ENCODE results near the gene C10orf143.

The C10orf143 gene

DNA sequence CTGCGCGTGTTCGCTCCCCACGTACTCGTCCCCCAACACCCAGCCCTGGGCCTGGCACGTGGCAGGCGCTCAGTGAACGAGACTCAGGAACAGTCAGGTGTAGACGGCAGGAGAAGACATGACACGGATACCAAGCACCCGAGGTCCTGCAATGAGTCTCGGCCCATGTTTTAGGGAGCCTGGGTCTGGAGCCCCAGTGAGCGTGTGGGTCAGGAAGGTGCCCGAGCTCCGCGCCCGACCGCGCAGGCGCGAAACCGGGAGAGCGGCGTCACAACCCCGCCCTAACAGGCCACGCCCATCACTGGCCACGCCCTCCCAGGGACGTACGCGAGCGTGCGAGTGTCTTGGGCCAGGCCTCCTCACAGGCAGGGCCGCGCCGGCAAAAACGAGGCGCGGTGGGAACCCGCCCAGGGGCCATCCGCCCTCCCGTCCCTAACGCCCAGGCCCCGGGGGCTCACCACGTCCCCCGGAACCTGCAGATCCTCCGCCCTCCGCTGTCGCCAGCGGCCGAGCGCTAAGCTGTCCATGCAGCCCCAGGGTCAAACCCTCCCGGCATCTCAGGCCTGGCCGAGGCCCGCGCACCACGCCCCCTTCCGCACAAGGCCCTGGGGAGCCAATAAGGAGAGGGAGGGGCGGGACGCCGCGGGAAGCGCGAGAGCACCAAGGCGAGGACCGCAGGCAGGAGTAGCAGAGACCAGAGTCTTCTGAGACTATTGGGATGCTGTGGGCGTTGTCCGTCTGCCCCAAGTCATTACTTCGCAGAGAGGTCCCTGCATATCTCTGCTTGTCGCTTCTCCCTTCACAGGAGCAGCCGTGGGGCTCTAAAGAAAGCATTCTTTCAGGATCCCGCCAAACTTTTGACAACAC, at the start of gene C10orf143:
TSS of gene C10orf143 (minus strand) at position 585 of the 867 bp plus-strand sequence. CDS start at position 527, 58 bp downstream.
- Histone ChIP-seq H3K4me3 (peak within 1 kb of the TSS; percentile 67 to 74), H3K27me3 (no peaks in the 10 kb centered on the region), H3K27ac (peak within 1 kb of the TSS; percentile 84 to 90), H3K9me3 (no peaks in the 10 kb centered on the region), H3K4me1 (peaks cover 0 to 30% (median 23%) of the 10 kb centered on the region in 4 donors), H3K36me3 (peaks cover 0 to 6% (median 6%) of the 10 kb centered on the region in 3 donors)
- DNase-seq, result peak; percentile 98 to 99
- intact Hi-C loops (cut with DNase I; ENCODE audit: low total_unique reads), result loop anchor here (2.0 kb wide), 1 partner anchor 26 kb away; the partner anchor contains the start of gene GLRX3
- TF ChIP-seq, protein P1, sequence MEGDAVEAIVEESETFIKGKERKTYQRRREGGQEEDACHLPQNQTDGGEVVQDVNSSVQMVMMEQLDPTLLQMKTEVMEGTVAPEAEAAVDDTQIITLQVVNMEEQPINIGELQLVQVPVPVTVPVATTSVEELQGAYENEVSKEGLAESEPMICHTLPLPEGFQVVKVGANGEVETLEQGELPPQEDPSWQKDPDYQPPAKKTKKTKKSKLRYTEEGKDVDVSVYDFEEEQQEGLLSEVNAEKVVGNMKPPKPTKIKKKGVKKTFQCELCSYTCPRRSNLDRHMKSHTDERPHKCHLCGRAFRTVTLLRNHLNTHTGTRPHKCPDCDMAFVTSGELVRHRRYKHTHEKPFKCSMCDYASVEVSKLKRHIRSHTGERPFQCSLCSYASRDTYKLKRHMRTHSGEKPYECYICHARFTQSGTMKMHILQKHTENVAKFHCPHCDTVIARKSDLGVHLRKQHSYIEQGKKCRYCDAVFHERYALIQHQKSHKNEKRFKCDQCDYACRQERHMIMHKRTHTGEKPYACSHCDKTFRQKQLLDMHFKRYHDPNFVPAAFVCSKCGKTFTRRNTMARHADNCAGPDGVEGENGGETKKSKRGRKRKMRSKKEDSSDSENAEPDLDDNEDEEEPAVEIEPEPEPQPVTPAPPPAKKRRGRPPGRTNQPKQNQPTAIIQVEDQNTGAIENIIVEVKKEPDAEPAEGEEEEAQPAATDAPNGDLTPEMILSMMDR (IDR thresholded peaks at IDR 0.05), result no peak

DNA sequence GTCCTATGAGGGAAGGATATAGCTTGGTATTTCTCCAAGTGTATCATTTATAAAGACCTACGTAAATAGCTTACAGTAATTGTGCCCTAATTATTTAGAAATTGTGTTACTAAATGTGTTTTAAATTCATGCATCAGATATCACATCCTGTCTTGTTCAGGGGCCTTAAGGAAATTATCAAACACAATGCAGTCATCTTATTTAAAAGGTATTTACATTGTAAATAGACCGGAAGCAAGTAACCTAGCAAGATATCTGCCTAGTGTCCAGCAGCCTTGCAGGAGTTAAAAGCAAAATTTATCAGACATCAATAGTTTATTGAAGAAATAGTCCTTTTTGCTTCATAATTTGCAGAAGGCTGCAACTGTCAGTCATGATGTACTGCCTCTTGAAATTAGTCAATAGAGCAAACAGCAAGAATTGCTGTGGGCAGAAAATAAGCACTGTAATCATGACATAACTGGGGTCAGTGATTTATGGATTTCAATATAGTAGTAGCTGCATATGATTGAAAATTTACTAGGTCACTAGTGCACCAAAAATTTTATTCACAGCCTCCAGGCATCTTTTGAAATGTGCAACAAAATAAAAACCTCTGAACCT, 48.7 kb upstream of the C10orf143 start:
- Histone ChIP-seq H3K4me1 (no peaks in the 10 kb centered on the region), H3K9me3 (no peaks in the 10 kb centered on the region), H3K4me3 (no peak overlapping the region), H3K36me3 (peaks cover 26 to 43% (median 30%) of the 10 kb centered on the region in 3 donors), H3K27ac (no peak overlapping the region), H3K27me3 (no peaks in the 10 kb centered on the region)
- intact Hi-C loops (cut with DNase I; ENCODE audit: low total_unique reads), result no loop called here
- DNase-seq, result no peak
- TF ChIP-seq, protein P1 (IDR thresholded peaks at IDR 0.05), result no peak

DNA sequence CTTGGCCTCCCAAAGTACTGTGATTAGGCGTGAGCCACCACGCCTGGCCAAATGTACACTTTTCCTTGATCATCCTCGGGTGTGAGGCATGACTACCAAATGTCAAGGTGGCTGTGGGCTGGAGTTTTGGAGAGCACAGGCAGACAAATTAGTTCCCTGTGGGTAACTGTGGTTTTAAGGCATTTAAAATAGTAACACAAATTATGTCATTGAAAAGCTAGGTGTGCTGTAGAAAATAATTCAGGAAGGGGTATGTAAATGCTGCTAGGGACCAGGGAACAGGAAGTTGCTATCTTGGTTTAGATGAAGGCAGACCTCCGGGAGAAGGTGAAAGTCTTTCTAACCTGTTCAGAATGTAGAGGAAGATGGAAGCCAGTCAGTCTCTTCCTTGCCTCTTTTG, 35.4 kb upstream of the C10orf143 start:
- Histone ChIP-seq H3K27ac (no peak overlapping the region), H3K9me3 (no peaks in the 10 kb centered on the region), H3K27me3 (no peaks in the 10 kb centered on the region), H3K36me3 (peaks cover 16 to 29% (median 27%) of the 10 kb centered on the region in 3 donors), H3K4me3 (no peak overlapping the region), H3K4me1 (peaks cover 0 to 31% (median 8%) of the 10 kb centered on the region in 4 donors)
- intact Hi-C loops (cut with DNase I; ENCODE audit: low total_unique reads), result no loop called here
- TF ChIP-seq, protein P1 (IDR thresholded peaks at IDR 0.05), result no peak
- no peak for DNase-seq

DNA sequence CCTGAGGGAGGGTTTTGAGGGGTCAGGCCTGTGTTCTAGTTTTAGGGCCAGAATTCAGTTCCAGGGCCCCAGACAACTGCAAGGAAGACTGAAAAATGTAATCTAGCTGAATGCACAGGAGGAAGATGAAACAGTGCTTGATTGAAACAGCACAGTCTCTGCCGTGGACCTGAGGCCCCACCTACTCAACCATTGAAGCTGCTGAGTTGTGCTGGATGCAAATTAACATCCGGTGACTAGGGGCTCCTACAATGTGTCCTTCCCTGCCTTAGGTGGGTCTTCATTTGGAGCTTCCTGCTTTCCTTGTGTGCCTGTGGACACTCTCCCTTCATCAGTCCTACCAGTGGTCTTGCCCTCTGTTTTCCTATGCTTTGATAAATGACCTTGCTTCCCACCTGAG, 31.2 kb upstream of the C10orf143 start:
- intact Hi-C loops (cut with DNase I; ENCODE audit: low total_unique reads), result no loop called here
- H3K27me3 ChIP-seq, result no peaks in the 10 kb centered on the region
- H3K36me3 ChIP-seq, result peaks cover 12 to 18% (median 15%) of the 10 kb centered on the region in 3 donors
- no peak overlapping the region for H3K27ac ChIP-seq
- peaks cover 0 to 67% (median 28%) of the 10 kb centered on the region in 4 donors for H3K4me1 ChIP-seq
- no peak for DNase-seq
- H3K9me3 ChIP-seq, result no peaks in the 10 kb centered on the region
- TF ChIP-seq, protein P1 (IDR thresholded peaks at IDR 0.05), result no peak
- H3K4me3 ChIP-seq, result no peak overlapping the region

DNA sequence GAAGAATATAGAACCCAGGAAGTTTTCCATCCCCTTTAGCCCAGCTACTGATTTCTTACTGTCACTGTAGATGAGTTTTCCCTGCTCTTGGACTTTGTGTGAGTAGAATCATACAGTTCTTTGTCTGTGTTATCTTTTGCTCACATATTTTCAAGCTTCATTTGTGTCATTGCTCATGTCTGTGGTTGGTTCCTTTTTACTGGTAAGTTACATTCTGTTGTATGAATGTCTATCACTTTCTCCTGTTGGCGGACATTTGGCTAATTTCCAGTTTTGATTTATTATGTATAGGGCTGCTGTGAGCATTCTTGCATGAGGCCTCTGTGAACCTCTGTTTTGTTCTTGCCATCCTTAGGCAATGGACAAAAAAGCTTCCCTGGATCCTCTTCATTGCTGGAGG, 30.8 kb upstream of the C10orf143 start:
- no peak overlapping the region for H3K4me3 ChIP-seq
- H3K27me3 ChIP-seq, result no peaks in the 10 kb centered on the region
- H3K9me3 ChIP-seq, result no peaks in the 10 kb centered on the region
- peaks cover 11 to 14% (median 12%) of the 10 kb centered on the region in 3 donors for H3K36me3 ChIP-seq
- no peak for DNase-seq
- H3K27ac ChIP-seq, result no peak overlapping the region
- intact Hi-C loops (cut with DNase I; ENCODE audit: low total_unique reads), result no loop called here
- peaks cover 0 to 65% (median 28%) of the 10 kb centered on the region in 4 donors for H3K4me1 ChIP-seq
- TF ChIP-seq, protein P1 (IDR thresholded peaks at IDR 0.05), result no peak

All from tibial artery (tissue), 4 donors.